IMR-90 (cell line): ENCODE results near the gene ANO7. TPM values are rescaled to one million over a fixed set of nuclear protein-coding genes. Genes with fewer than 3 reads are reported as not detected.

Source experiments
- ATAC-seq: fragments of 200-7000 bp; cut with Tn5 transposase; 2 replicates; pipeline ENCODE4 v1.9.1; 2020; ENCODE audit warnings: low read depth, mild to moderate bottlenecking, moderate library complexity
- BruUV-seq: library from RNA; stranded (reverse); fragments of 400-500 nt; replicated peaks from 2 replicates; lab custom pipeline; 2021; lab: Mats Ljungman, UMichigan
- CTCF ChIA-PET: fragments of 300-600 bp; formaldehyde crosslinking; extraction: SDS; loops from one replicate; lab custom pipeline; 2021; ENCODE audit warnings: antibody characterized with exemption; lab: Yijun Ruan, JAX
- POLR2A ChIA-PET: fragments of 300-600 bp; sonication (Branson Sonifier 250); formaldehyde crosslinking; loops from one replicate; lab custom pipeline; 2022; ENCODE audit warnings: antibody characterized with exemption; ENCODE audit not compliant: unreplicated experiment; lab: Charles Lee
- DNase-seq: peaks from one replicate; pipeline ENCODE4 v3.0.0; 2013
- H2AFZ ChIP-seq: replicated peaks from 2 replicates; pipeline ENCODE3; 2013; ENCODE audit warnings: low read length, mild to moderate bottlenecking; ENCODE audit not compliant: poor library complexity
- H2AK5ac ChIP-seq: 2 replicates; pipeline ENCODE4 v1.6.1; 2013; ENCODE audit warnings: low read depth, low read length, inconsistent platforms
- H2AK9ac ChIP-seq: replicated peaks from 2 replicates; pipeline ENCODE3; 2013; ENCODE audit warnings: mild to moderate bottlenecking, low read depth, low read length, moderate library complexity; ENCODE audit not compliant: poor library complexity
- H2BK120ac ChIP-seq: 2 replicates; pipeline ENCODE4 v1.6.1; 2013; ENCODE audit warnings: low read depth, low read length, inconsistent platforms
- H2BK15ac ChIP-seq: 3 replicates; pipeline ENCODE4 v1.6.1; 2013; ENCODE audit warnings: low read depth, low read length, inconsistent platforms
- H2BK20ac ChIP-seq: 2 replicates; pipeline ENCODE4 v1.6.1; 2013; ENCODE audit warnings: low read depth, mild to moderate bottlenecking, inconsistent platforms, low read length, moderate library complexity
- H2BK5ac ChIP-seq: 2 replicates; pipeline ENCODE4 v1.6.1; 2013; ENCODE audit warnings: mild to moderate bottlenecking, low read depth, low read length, inconsistent platforms; ENCODE audit not compliant: poor library complexity, severe bottlenecking
- H3K14ac ChIP-seq: replicated peaks from 2 replicates; pipeline ENCODE4 v1.6.1; 2013; ENCODE audit warnings: low read depth, low read length, inconsistent platforms
- H3K18ac ChIP-seq: 2 replicates; pipeline ENCODE4 v1.6.1; 2013; ENCODE audit warnings: low read depth, low read length, control low read depth
- H3K23ac ChIP-seq: 2 replicates; pipeline ENCODE4 v1.6.1; 2013; ENCODE audit warnings: low read depth, low read length, inconsistent platforms
- H3K27ac ChIP-seq: 2 replicates; pipeline ENCODE4 v1.5.1; 2013; ENCODE audit warnings: mild to moderate bottlenecking, control low read depth, low read length; ENCODE audit not compliant: insufficient read depth
- H3K27me3 ChIP-seq: 2 replicates; pipeline ENCODE4 v1.6.1; 2013; ENCODE audit warnings: low read length; ENCODE audit not compliant: control insufficient read depth, insufficient read depth
- H3K36me3 ChIP-seq: 2 replicates; pipeline ENCODE4 v1.6.1; 2013; ENCODE audit warnings: low read length, mixed read lengths; ENCODE audit not compliant: control insufficient read depth, insufficient read depth
- H3K4ac ChIP-seq: 2 replicates; pipeline ENCODE4 v1.6.1; 2013; ENCODE audit warnings: low read depth, low read length, inconsistent platforms
- H3K4me1 ChIP-seq: 2 replicates; pipeline ENCODE4 v1.6.1; 2013; ENCODE audit warnings: low read length, mixed read lengths; ENCODE audit not compliant: control insufficient read depth, insufficient read depth
- H3K4me2 ChIP-seq: 2 replicates; pipeline ENCODE4 v1.6.1; 2013; ENCODE audit warnings: low read depth, mild to moderate bottlenecking, control low read depth, low read length, moderate library complexity
- H3K4me3 ChIP-seq: 2 replicates; pipeline ENCODE4 v1.5.1; 2013; ENCODE audit warnings: low read depth, mild to moderate bottlenecking, control low read depth, low read length, moderate library complexity; ENCODE audit not compliant: insufficient read depth
- H3K56ac ChIP-seq: 2 replicates; pipeline ENCODE4 v1.6.1; 2013; ENCODE audit warnings: low read length, inconsistent platforms; ENCODE audit not compliant: insufficient read depth; ENCODE audit errors: extremely low read depth
- H3K79me1 ChIP-seq, 2 experiments: 2 replicates each; pipeline ENCODE4 v1.6.1; 2013; ENCODE audit warnings: low read length in 2 of 2, inconsistent platforms in 1 of 2, low read depth in 1 of 2
- H3K9ac ChIP-seq: 2 replicates; pipeline ENCODE4 v1.6.1; 2013; ENCODE audit warnings: low read depth, low read length, control low read depth
- H3K9me1 ChIP-seq: 2 replicates; pipeline ENCODE4 v1.6.1; 2013; ENCODE audit warnings: low read length, inconsistent platforms; ENCODE audit not compliant: insufficient read depth
- H3K9me3 ChIP-seq: 2 replicates; pipeline ENCODE4 v1.6.1; 2013; ENCODE audit warnings: low read length; ENCODE audit not compliant: control insufficient read depth, insufficient read depth
- H4K20me1 ChIP-seq: 2 replicates; pipeline ENCODE4 v1.6.1; 2013; ENCODE audit warnings: low read length, inconsistent platforms; ENCODE audit not compliant: insufficient read depth
- H4K5ac ChIP-seq: 2 replicates; pipeline ENCODE4 v1.6.1; 2013; ENCODE audit warnings: mild to moderate bottlenecking, low read depth, low read length, control low read depth
- H4K8ac ChIP-seq, 2 experiments: 2 replicates each; pipeline ENCODE4 v1.6.1; 2013; ENCODE audit warnings: low read depth in 2 of 2, low read length in 2 of 2, control low read depth in 1 of 2, inconsistent platforms in 1 of 2
- H4K91ac ChIP-seq: 2 replicates; pipeline ENCODE4 v1.6.1; 2013; ENCODE audit warnings: low read depth, low read length, inconsistent platforms; ENCODE audit not compliant: insufficient read depth
- ELK1 ChIP-seq: fragments of 150-350 bp; IDR thresholded peaks from 2 replicates; pipeline ENCODE4 v1.6.1; 2016; ENCODE audit warnings: low read depth, mild to moderate bottlenecking, low read length, moderate library complexity, borderline replicate concordance
- FOS ChIP-seq: fragments of 150-350 bp; IDR thresholded peaks from 2 replicates; pipeline ENCODE4 v1.6.1; 2016; ENCODE audit warnings: low read depth, low read length
- MAFK ChIP-seq: IDR thresholded peaks from 2 replicates; pipeline ENCODE4 v1.6.1; 2012; ENCODE audit warnings: low read depth, low read length, improper control_type of control experiment
- MXI1 ChIP-seq: IDR thresholded peaks from 2 replicates; pipeline ENCODE4 v1.6.1; 2012; ENCODE audit warnings: low read depth, mild to moderate bottlenecking, low read length, moderate library complexity, borderline replicate concordance
- NFE2L2 ChIP-seq: fragments of 150-350 bp; IDR thresholded peaks from 2 replicates; pipeline ENCODE4 v1.6.1; 2016; ENCODE audit warnings: low read depth, mild to moderate bottlenecking, low read length
- POLR2A ChIP-seq: IDR thresholded peaks from 2 replicates; pipeline ENCODE4 v1.6.1; 2012; ENCODE audit warnings: mild to moderate bottlenecking, low read depth, low read length
- RCOR1 ChIP-seq: IDR thresholded peaks from 2 replicates; pipeline ENCODE4 v1.6.1; 2012; ENCODE audit warnings: mild to moderate bottlenecking, low read length, improper control_type of control experiment; ENCODE audit not compliant: insufficient replicate concordance
- RFX5 ChIP-seq: IDR thresholded peaks from 2 replicates; pipeline ENCODE4 v1.8.0; 2012; ENCODE audit warnings: low read depth, mild to moderate bottlenecking, low read length, moderate library complexity
- SMC3 ChIP-seq: fragments of 150-350 bp; IDR thresholded peaks from 2 replicates; pipeline ENCODE4 v1.6.1; 2016; ENCODE audit warnings: low read depth, mild to moderate bottlenecking, antibody characterized with exemption, low read length, moderate library complexity
- WGBS, 2 experiments: methylation state at CpG; one replicate each; pipeline versions ENCODE4 v1.1.5 to v1.1.7; 2013; ENCODE audit warnings: missing lambda C conversion rate in 2 of 2; ENCODE audit not compliant: insufficient read length in 1 of 2; ENCODE audit errors: extremely low coverage in 2 of 2; 5-methylcytosine and 5-hydroxymethylcytosine counted together
- dilution Hi-C: fragments of 300-500 bp; cut with HindIII; formaldehyde crosslinking; loops from one replicate; pipeline ENCODE4 v1.14.3; 2018; ENCODE audit warnings: low sequenced_read_pairs; ENCODE audit not compliant: unreplicated experiment
- in situ Hi-C: fragments of 300-500 bp; cut with MboI; formaldehyde crosslinking; loops from 3 replicates; pipeline ENCODE4 v1.14.3; 2019; ENCODE audit warnings: low sequenced_read_pairs, inconsistent platforms, mixed read lengths
- intact Hi-C: fragments of 100-400 bp; cut with micrococcal nuclease; formaldehyde crosslinking; loops from 2 replicates; pipeline ENCODE4 v1.10.0; 2022
- polyA plus RNA-seq, 3 experiments: library from polyadenylated mRNA; depleted of rRNA; stranded (reverse); fragments of >200 nt; gene quantifications; 2 replicates each; pipeline ENCODE4 v1.2.3, GENCODE V29; 2012; ENCODE audit warnings: low replicate concordance in 1 of 3
- total RNA-seq: library from RNA; depleted of rRNA; stranded (reverse); fragments of >200 nt; gene quantifications from 2 replicates; pipeline ENCODE4 v1.2.3, GENCODE V29; 2012
- TF ChIP-seq, protein P1 (sequence below): fragments of 150-350 bp; IDR thresholded peaks from 2 replicates; pipeline ENCODE4 v1.6.1; 2017; ENCODE audit warnings: mild to moderate bottlenecking, antibody characterized with exemption, low read length, low read depth

ANO7 gene
- total and polyA plus RNA-seq, 2 of the 4 experiments (the other 2 are of a cell fraction), result 0.36 to 3.4 TPM

DNA sequence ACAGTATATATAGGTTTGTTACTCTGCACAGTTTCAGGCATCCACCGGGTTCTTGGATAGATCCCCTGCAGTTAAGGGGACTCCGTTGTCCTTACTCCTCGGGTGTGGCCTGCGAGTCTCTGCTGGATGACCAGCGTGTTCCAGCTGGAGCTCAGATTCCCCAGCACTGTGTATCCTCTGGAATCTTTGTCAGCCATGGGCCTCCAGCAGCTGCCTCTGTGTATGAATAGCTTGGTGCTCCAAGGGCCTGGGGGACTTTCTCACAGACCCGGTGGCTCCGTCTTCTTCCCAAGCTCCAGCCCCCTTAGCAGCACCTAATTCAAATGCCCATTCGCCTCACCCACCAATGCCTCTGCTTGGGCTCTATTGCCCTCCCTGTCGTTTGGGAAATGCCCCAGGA is 6.3 kb downstream of the ANO7 start:
- no TSS peak for BruUV-seq

More for the DNA sequence above, 6.3 kb downstream of the ANO7 start:
- Histone ChIP-seq H2BK120ac (no peak overlapping the region), H4K91ac (no peak overlapping the region), H3K4ac (no peak overlapping the region), H3K4me3 (no peak overlapping the region), H4K5ac (no peak overlapping the region), H2BK5ac (no peak overlapping the region), H3K9me1 (no peaks in the 10 kb centered on the region), H3K79me1 (no peaks in the 10 kb centered on the region), H3K4me1 (no peaks in the 10 kb centered on the region), H3K9me3 (no peaks in the 10 kb centered on the region), H2AK9ac (no peak overlapping the region), H3K23ac (no peak overlapping the region), H3K27ac (no peak overlapping the region), H2AFZ (no peak overlapping the region), H4K20me1 (no peaks in the 10 kb centered on the region; the same call in 1 of the 2 replicates), H3K36me3 (no peaks in the 10 kb centered on the region), H3K18ac (no peak overlapping the region), H2AK5ac (no peak overlapping the region), H3K4me2 (no peak overlapping the region), H3K14ac (no peak overlapping the region), H3K56ac (no peak overlapping the region), H3K27me3 (peaks cover 21% of the 10 kb centered on the region), H4K8ac (no peak overlapping the region), H2BK15ac (no peak overlapping the region), H2BK20ac (no peak overlapping the region), H3K9ac (no peak overlapping the region)
- TF ChIP-seq RFX5 (no peak), RCOR1 (no peak), MXI1 (no peak), ELK1 (no peak), FOS (no peak), SMC3 (no peak), MAFK (no peak), NFE2L2 (no peak), POLR2A (no peak)
- TF ChIP-seq, protein P1, sequence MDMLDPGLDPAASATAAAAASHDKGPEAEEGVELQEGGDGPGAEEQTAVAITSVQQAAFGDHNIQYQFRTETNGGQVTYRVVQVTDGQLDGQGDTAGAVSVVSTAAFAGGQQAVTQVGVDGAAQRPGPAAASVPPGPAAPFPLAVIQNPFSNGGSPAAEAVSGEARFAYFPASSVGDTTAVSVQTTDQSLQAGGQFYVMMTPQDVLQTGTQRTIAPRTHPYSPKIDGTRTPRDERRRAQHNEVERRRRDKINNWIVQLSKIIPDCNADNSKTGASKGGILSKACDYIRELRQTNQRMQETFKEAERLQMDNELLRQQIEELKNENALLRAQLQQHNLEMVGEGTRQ, result no peak
- no peak for DNase-seq
- in situ Hi-C loops, result no loop called here
- POLR2A ChIA-PET, result no interaction called here
- CTCF ChIA-PET, result no interaction called here
- no CpG with 5 or more reads among the region's 9 CpGs for WGBS, 2 experiments
- intact Hi-C loops, result no loop called here
- dilution Hi-C loops, result no loop called here
- ATAC-seq, result no peak
